K562 (cell line): ENCODE measurements around the gene SRGAP3. TPM values are rescaled to one million over a fixed set of nuclear protein-coding genes. Genes with fewer than 3 reads are reported as not detected.

Experiments
- ATAC-seq: fragments of 200-7000 bp; cut with Tn5 transposase; 3 replicates; pipeline ENCODE4 v1.9.1; 2020; ENCODE audit warnings: moderate library complexity
- BruUV-seq: library from RNA; stranded (reverse); fragments of 400-500 nt; replicated peaks from 2 replicates; lab custom pipeline; 2021; lab: Mats Ljungman, UMichigan
- CTCF ChIA-PET: fragments of 300-600 bp; formaldehyde crosslinking; extraction: SDS; loops from one replicate; lab custom pipeline; 2021; ENCODE audit warnings: low intra/inter-chr PET ratio; lab: Yijun Ruan, JAX
- POLR2A ChIA-PET: fragments of 300-600, 350-650 bp; sonication (Branson Sonifier 250); formaldehyde crosslinking; extraction: SDS; loops from one replicate; lab custom pipeline; 2021; ENCODE audit warnings: antibody characterized with exemption, inconsistent platforms; lab: Yijun Ruan, JAX
- DNase-seq, 4 experiments: peaks; one replicate each; pipeline versions ENCODE4 v3.0.0 to v3.0.0-alpha.2; 2011 to 2018; ENCODE audit warnings: low spot score in 3 of 4, mixed read lengths in 3 of 4; ENCODE audit errors: extremely low read depth in 1 of 4
- FAIRE-seq: peaks from 2 replicates; lab custom pipeline; 2011; peaks lifted over from hg19 to GRCh38; lab: Jason Lieb, UNC
- H2AFZ ChIP-seq: 2 replicates; pipeline ENCODE4 v1.6.0; 2011; ENCODE audit warnings: low read depth, low read length, control low read depth, inconsistent platforms
- H3K27ac ChIP-seq: fragments of 200-600 bp; 3 replicates; pipeline ENCODE4 v1.8.0; 2011; ENCODE audit warnings: low read depth, mild to moderate bottlenecking, control low read depth, inconsistent platforms, low read length, moderate library complexity, mixed read lengths; ENCODE audit errors: extremely low read depth
- H3K27me3 ChIP-seq, 2 experiments: fragments of 300-600 bp in 1 of 2; 2 replicates in 1 of 2; 3 replicates in 1 of 2; pipeline versions ENCODE4 v1.6.0 to v1.8.0; 2011; ENCODE audit warnings: inconsistent platforms in 2 of 2, low read length in 2 of 2, mild to moderate bottlenecking in 1 of 2, mixed read lengths in 1 of 2, moderate library complexity in 1 of 2; ENCODE audit not compliant: control insufficient read depth in 2 of 2, insufficient read depth in 2 of 2
- H3K36me3 ChIP-seq: fragments of 300-600 bp; 3 replicates; pipeline ENCODE4 v1.8.0; 2011; ENCODE audit warnings: mild to moderate bottlenecking, low read length, inconsistent platforms; ENCODE audit not compliant: control insufficient read depth, insufficient read depth
- H3K4me1 ChIP-seq, 2 experiments: fragments of 200-600 bp in 1 of 2; replicated peaks in 1 of 2; 2 replicates in 1 of 2; 3 replicates in 1 of 2; pipeline versions ENCODE4 v1.5.1 to v1.8.0; 2011; ENCODE audit warnings: inconsistent platforms in 2 of 2, low read length in 2 of 2, mild to moderate bottlenecking in 1 of 2, mixed read lengths in 1 of 2, moderate library complexity in 1 of 2; ENCODE audit not compliant: control insufficient read depth in 2 of 2, insufficient read depth in 2 of 2
- H3K4me2 ChIP-seq: 2 replicates; pipeline ENCODE4 v1.6.1; 2011; ENCODE audit warnings: low read length, control low read depth, inconsistent platforms, mixed read lengths; ENCODE audit not compliant: insufficient read depth
- H3K4me3 ChIP-seq: fragments of 200-600 bp; sonication (generic), shearing (Covaris generic); 2 replicates; pipeline ENCODE4 v1.5.1; 2016; ENCODE audit warnings: control low read depth, inconsistent platforms
- H3K79me2 ChIP-seq: fragments of 200-600 bp; 3 replicates; pipeline ENCODE4 v1.8.0; 2011; ENCODE audit warnings: low read length, inconsistent platforms; ENCODE audit not compliant: control insufficient read depth, insufficient read depth
- H3K9ac ChIP-seq, 2 experiments: 2 replicates each; pipeline versions ENCODE4 v1.6.0 to v1.6.1; 2011; ENCODE audit warnings: low read depth in 2 of 2, low read length in 2 of 2, control low read depth in 1 of 2, inconsistent platforms in 1 of 2, mild to moderate bottlenecking in 1 of 2, mixed read lengths in 1 of 2; ENCODE audit not compliant: insufficient read depth in 1 of 2
- H3K9me1 ChIP-seq: one replicate; pipeline ENCODE4 v1.6.0; 2011; ENCODE audit warnings: inconsistent platforms, mild to moderate bottlenecking, low read length, moderate library complexity; ENCODE audit not compliant: control insufficient read depth, insufficient read depth
- H3K9me3 ChIP-seq: replicated peaks from 2 replicates; pipeline ENCODE4 v1.5.1; 2011; ENCODE audit warnings: low read depth, low read length, inconsistent platforms; ENCODE audit not compliant: control insufficient read depth, insufficient read depth
- H4K20me1 ChIP-seq: replicated peaks from 2 replicates; pipeline ENCODE4 v1.6.1; 2011; ENCODE audit warnings: low read length, inconsistent platforms, mixed read lengths; ENCODE audit not compliant: control insufficient read depth, insufficient read depth
- CTBP1 ChIP-seq: fragments of 450-650 bp; IDR thresholded peaks from 2 replicates; pipeline ENCODE4 v1.6.1; 2016; ENCODE audit warnings: borderline replicate concordance
- EWSR1 ChIP-seq: fragments of 450-650 bp; IDR thresholded peaks from 2 replicates; pipeline ENCODE4 v1.6.1; 2018; ENCODE audit warnings: borderline replicate concordance, mild to moderate bottlenecking, low read depth, moderate library complexity; ENCODE audit not compliant: partially characterized antibody
- FOXK1 ChIP-seq: sonication (generic); formaldehyde crosslinking; IDR thresholded peaks from 2 replicates; pipeline ENCODE4 v1.8.0; 2022; ENCODE audit warnings: missing genetic modification reagents, mild to moderate bottlenecking, borderline replicate concordance
- FOXM1 ChIP-seq, 2 experiments: fragments of 450-650 bp in 1 of 2; sonication (generic) in 1 of 2; formaldehyde crosslinking in 1 of 2; IDR thresholded peaks; 2 replicates each; pipeline versions ENCODE4 v1.6.1 to v1.9.0; 2017 to 2022; ENCODE audit warnings: low read depth in 2 of 2, mild to moderate bottlenecking in 2 of 2, missing genetic modification reagents in 1 of 2, moderate library complexity in 1 of 2
- GABPA ChIP-seq: fragments of 200-800 bp; sonication (Bioruptor generic); conservative IDR thresholded peaks from 2 replicates; pipeline ENCODE4 v1.6.1; 2016; ENCODE audit warnings: low read depth, missing genetic modification characterization, missing compliant biosample characterization
- MAZ ChIP-seq, 2 experiments: fragments of 450-650 bp in 1 of 2; sonication (generic) in 1 of 2; formaldehyde crosslinking; IDR thresholded peaks in 1 of 2; conservative IDR thresholded peaks in 1 of 2; 2 replicates each; pipeline versions ENCODE4 v1.4.0 to v1.5.0; 2020; ENCODE audit warnings: mild to moderate bottlenecking in 1 of 2, missing genetic modification reagents in 1 of 2
- MIER1 ChIP-seq: fragments of 450-650 bp; IDR thresholded peaks from 2 replicates; pipeline ENCODE4 v1.6.1; 2016; ENCODE audit warnings: antibody characterized with exemption, mild to moderate bottlenecking, low read depth
- MTA1 ChIP-seq: fragments of 450-650 bp; IDR thresholded peaks from 2 replicates; pipeline ENCODE4 v1.6.1; 2017; ENCODE audit warnings: borderline replicate concordance
- NFIC ChIP-seq: fragments of 450-650 bp; IDR thresholded peaks from 2 replicates; pipeline ENCODE4 v1.6.1; 2017; ENCODE audit warnings: mild to moderate bottlenecking, inconsistent platforms
- NR1H2 ChIP-seq: sonication (generic); formaldehyde crosslinking; IDR thresholded peaks from 2 replicates; pipeline ENCODE4 v1.4.0; 2020; ENCODE audit warnings: mild to moderate bottlenecking, missing genetic modification reagents
- PTBP1 ChIP-seq: fragments of 200-400 bp; formaldehyde crosslinking; IDR thresholded peaks from 2 replicates; pipeline ENCODE4 v1.6.1; 2017; ENCODE audit warnings: low read depth, low read length
- SIN3B ChIP-seq: fragments of 450-650 bp; IDR thresholded peaks from 2 replicates; pipeline ENCODE4 v1.6.1; 2017; ENCODE audit warnings: low read depth, mild to moderate bottlenecking, moderate library complexity
- TSC22D4 ChIP-seq: fragments of 450-650 bp; IDR thresholded peaks from 2 replicates; pipeline ENCODE4 v1.6.1; 2016; ENCODE audit warnings: missing genetic modification characterization, missing biosample characterization, control low read depth
- XRCC4 ChIP-seq: IDR thresholded peaks from one replicate; pipeline ENCODE4 v1.6.1; 2011; ENCODE audit not compliant: insufficient read depth, insufficient read length; ENCODE audit errors: extremely low read depth
- ZBTB1 ChIP-seq: sonication (generic); formaldehyde crosslinking; IDR thresholded peaks from 2 replicates; pipeline ENCODE4 v1.8.1; 2023; ENCODE audit warnings: missing genetic modification reagents, low read depth, mild to moderate bottlenecking, borderline replicate concordance
- ZFP1 ChIP-seq: fragments of 450-650 bp; formaldehyde crosslinking; IDR thresholded peaks from 2 replicates; pipeline ENCODE4 v1.4.0; 2020; ENCODE audit warnings: mild to moderate bottlenecking, mixed read lengths
- ZNF212 ChIP-seq: fragments of 450-650 bp; formaldehyde crosslinking; IDR thresholded peaks from 2 replicates; pipeline ENCODE4 v1.4.0; 2020; ENCODE audit warnings: mild to moderate bottlenecking
- WGBS: fragments of 100-300 bp; shearing (Covaris generic); methylation state at CpG from one replicate; pipeline ENCODE4 v1.1.6; 2016; ENCODE audit warnings: low coverage, mixed read lengths; ENCODE audit not compliant: insufficient coverage; ENCODE audit errors: missing lambda C conversion rate; 5-methylcytosine and 5-hydroxymethylcytosine counted together
- in situ Hi-C: fragments of 300-500 bp; cut with MboI; formaldehyde crosslinking; loops from 4 replicates; pipeline ENCODE4 v1.15.0; 2018; ENCODE audit warnings: inconsistent platforms, mixed read lengths
- intact Hi-C: fragments of 100-400 bp; cut with micrococcal nuclease; formaldehyde crosslinking; loops from 2 replicates; pipeline ENCODE4 v1.14.2; 2022
- polyA plus RNA-seq, 8 experiments: library from polyadenylated mRNA; depleted of rRNA in 4 of 8; stranded (reverse) in 5 of 8; unstranded in 3 of 8; fragments of >200 nt; fragmentation: Nextera tagmentation in 2 of 8; fragmentation: Illumina TruSeq in 1 of 8; extraction: Ambion mirVana in 2 of 8; extraction: Trizol in 1 of 8; gene quantifications; 2 replicates each; pipeline versions ENCODE4 v1.2.1 to v1.2.3, GENCODE V29; 2011 to 2014; ENCODE audit warnings: inconsistent platforms in 1 of 8, missing spikeins in 1 of 8
- total RNA-seq, 7 experiments: library from RNA; depleted of rRNA in 6 of 7; stranded (reverse); fragments of >200 nt in 6 of 7; fragmentation: Illumina TruSeq in 2 of 7; extraction: Trizol in 2 of 7; gene quantifications; 2 replicates each; pipeline versions ENCODE4 v1.2.1 to v1.2.3, GENCODE V29; 2011 to 2021; ENCODE audit warnings: low replicate concordance in 1 of 7
- TF ChIP-seq, protein P1 (sequence below), 2 experiments: fragments of 450-650 bp in 1 of 2; sonication (generic) in 1 of 2; formaldehyde crosslinking; conservative IDR thresholded peaks; 2 replicates each; pipeline versions ENCODE4 v1.4.0 to v1.8.1; 2020 to 2022; ENCODE audit warnings: mild to moderate bottlenecking in 1 of 2, missing genetic modification reagents in 1 of 2
- TF ChIP-seq, protein P2 (sequence below): sonication (generic); formaldehyde crosslinking; IDR thresholded peaks from 2 replicates; pipeline ENCODE4 v1.8.0; 2022; ENCODE audit warnings: mild to moderate bottlenecking, missing genetic modification reagents

Gene SRGAP3
- total and polyA plus RNA-seq, 9 of the 15 experiments (the other 6 are each of a cell fraction or from before 2014, with no cell fraction given) = 0.11 to 0.85 (median 0.35) TPM; not detected in 2

DNA sequence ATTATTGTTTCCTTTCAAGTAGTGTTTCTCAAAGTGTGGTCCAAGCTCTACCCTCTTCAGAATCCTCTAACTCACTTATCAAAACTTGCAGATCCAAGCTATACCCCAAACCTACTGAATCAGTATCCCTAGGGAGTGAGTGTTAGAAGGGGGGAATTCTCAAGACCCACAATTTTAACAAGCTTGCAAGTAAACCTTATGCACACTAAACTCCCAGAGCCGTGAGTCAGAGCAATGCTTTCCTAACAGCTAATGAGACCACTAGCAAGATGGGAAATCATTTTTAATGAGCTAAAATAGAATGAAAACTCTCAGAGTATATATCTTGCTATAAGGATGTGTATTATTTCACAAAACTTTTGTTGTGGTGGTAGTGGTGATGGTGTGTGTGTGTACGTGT, 41.1 kb upstream of the SRGAP3 start:
- WGBS = 3% methylated on average over 2 of the region's 2 CpGs
- H3K27ac ChIP-seq = no peak overlapping the region
- in situ Hi-C loops (no loop called here), intact Hi-C loops (no loop called here)
- no peaks in the 10 kb centered on the region for H3K9me3 ChIP-seq
- H3K4me2 ChIP-seq = no peak overlapping the region
- no peak overlapping the region for H3K4me3 ChIP-seq
- POLR2A ChIA-PET = no interaction called here
- CTCF ChIA-PET = no interaction called here
- H2AFZ ChIP-seq = no peak overlapping the region
- peaks cover 0 to 10% of the 10 kb centered on the region in 2 experiments; a peak in 1 of 5 replicates for H3K27me3 ChIP-seq
- no peaks in the 10 kb centered on the region for H4K20me1 ChIP-seq
- H3K4me1 ChIP-seq = no peaks in the 10 kb centered on the region
- FAIRE-seq (no peak), ATAC-seq (no peak), DNase-seq (no peak)
- no peak for TF ChIP-seq SIN3B
- no peak for TF ChIP-seq ZNF212 (CRISPR knock-in tag)
- TF ChIP-seq GABPA (tag) = no peak
- no peak for TF ChIP-seq EWSR1
- TF ChIP-seq, protein P1, sequence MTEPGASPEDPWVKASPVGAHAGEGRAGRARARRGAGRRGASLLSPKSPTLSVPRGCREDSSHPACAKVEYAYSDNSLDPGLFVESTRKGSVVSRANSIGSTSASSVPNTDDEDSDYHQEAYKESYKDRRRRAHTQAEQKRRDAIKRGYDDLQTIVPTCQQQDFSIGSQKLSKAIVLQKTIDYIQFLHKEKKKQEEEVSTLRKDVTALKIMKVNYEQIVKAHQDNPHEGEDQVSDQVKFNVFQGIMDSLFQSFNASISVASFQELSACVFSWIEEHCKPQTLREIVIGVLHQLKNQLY (CRISPR knock-in tag; conservative IDR thresholded peaks at IDR 0.05) = no peak
- no peak for TF ChIP-seq CTBP1
- TF ChIP-seq FOXK1 (CRISPR knock-in tag) = no peak
- no peak for TF ChIP-seq XRCC4
- TF ChIP-seq NR1H2 = no peak
- TF ChIP-seq PTBP1 = no peak
- TF ChIP-seq, protein P2, sequence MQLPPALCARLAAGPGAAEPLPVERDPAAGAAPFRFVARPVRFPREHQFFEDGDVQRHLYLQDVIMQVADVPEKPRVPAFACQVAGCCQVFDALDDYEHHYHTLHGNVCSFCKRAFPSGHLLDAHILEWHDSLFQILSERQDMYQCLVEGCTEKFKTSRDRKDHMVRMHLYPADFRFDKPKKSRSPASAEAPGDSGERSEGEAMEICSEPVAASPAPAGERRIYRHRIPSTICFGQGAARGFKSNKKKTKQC (CRISPR knock-in tag) = no peak
- no peak for TF ChIP-seq ZFP1 (CRISPR knock-in tag)
- TF ChIP-seq FOXM1 (IDR thresholded peaks at IDR 0.05; ENCODE audit: low read depth) = no peak
- TF ChIP-seq FOXM1 (CRISPR knock-in tag; IDR thresholded peaks at IDR 0.05; ENCODE audit: low read depth) = no peak
- no peak for TF ChIP-seq MIER1
- TF ChIP-seq MAZ (CRISPR knock-in tag; conservative IDR thresholded peaks at IDR 0.05 in 1 of 2, IDR thresholded peaks at IDR 0.05 in 1 of 2) = no peak
- TF ChIP-seq NFIC = no peak
- no peak for TF ChIP-seq MTA1
- TF ChIP-seq ZBTB1 (CRISPR knock-in tag) = no peak
- no peak for TF ChIP-seq TSC22D4 (tag)
- no peaks in the 10 kb centered on the region for H3K36me3 ChIP-seq
- no peak overlapping the region for H3K9ac ChIP-seq
- BruUV-seq = no TSS peak
- no peaks in the 10 kb centered on the region for H3K9me1 ChIP-seq
- no peaks in the 10 kb centered on the region for H3K79me2 ChIP-seq
